Progenitor cell of endocrine pancreas (in vitro differentiated cells): ENCODE results near the gene SPRR2A. TPM values are rescaled to one million over a fixed set of nuclear protein-coding genes. Genes with fewer than 3 reads are reported as not detected.

Experiments used
- DNase-seq: peaks from one replicate; pipeline ENCODE4 v3.0.0; 2021; ENCODE audit warnings: low spot score; ENCODE audit not compliant: unreplicated experiment
- H3K27ac Mint-ChIP-seq: 2 replicates; pipeline ENCODE4 v1.8.0; 2021; ENCODE audit warnings: mild to moderate bottlenecking, moderate library complexity, mixed read lengths
- H3K27me3 Mint-ChIP-seq: 2 replicates; pipeline ENCODE4 v1.8.0; 2021; ENCODE audit warnings: mixed read lengths
- H3K36me3 Mint-ChIP-seq: 2 replicates; pipeline ENCODE4 v1.8.0; 2022; ENCODE audit warnings: mixed read lengths; ENCODE audit not compliant: insufficient read depth
- H3K4me1 Mint-ChIP-seq: 2 replicates; pipeline ENCODE4 v1.8.0; 2021; ENCODE audit warnings: low read depth, mixed read lengths
- H3K4me3 Mint-ChIP-seq: 2 replicates; pipeline ENCODE4 v1.8.0; 2021; ENCODE audit warnings: low read depth, mild to moderate bottlenecking, moderate library complexity, mixed read lengths
- H3K9me3 Mint-ChIP-seq: 2 replicates; pipeline ENCODE4 v1.8.0; 2021; ENCODE audit warnings: low read depth, mixed read lengths
- long read RNA-seq: library from polyadenylated mRNA; unstranded; transcript quantifications from one replicate; pipeline ENCODE4 v2.0.0, GENCODE V29; 2020
- total RNA-seq: library from RNA; stranded (reverse); gene quantifications from 2 replicates; pipeline ENCODE4 v1.2.1, GENCODE V29; 2021
- TF ChIP-seq, protein P1 (sequence below): fragments of 200-600 bp; sonication (generic); IDR thresholded peaks from one replicate; pipeline ENCODE4 v1.5.0; 2021; ENCODE audit warnings: antibody characterized with exemption, mild to moderate bottlenecking; ENCODE audit not compliant: unreplicated experiment

Gene SPRR2A
- not detected in 2 replicates for total RNA-seq
- long read RNA-seq, result 0 reads

GRCh38 chr1:153057375-153057774 is at the start of gene SPRR2A:
TSS of gene SPRR2A (minus strand) at chr1:153057512. CDS start at chr1:153056735, 777 bp downstream.
- peaks cover 9% of the 10 kb centered on the region for H3K27me3 Mint-ChIP-seq
- TF ChIP-seq, protein P1, sequence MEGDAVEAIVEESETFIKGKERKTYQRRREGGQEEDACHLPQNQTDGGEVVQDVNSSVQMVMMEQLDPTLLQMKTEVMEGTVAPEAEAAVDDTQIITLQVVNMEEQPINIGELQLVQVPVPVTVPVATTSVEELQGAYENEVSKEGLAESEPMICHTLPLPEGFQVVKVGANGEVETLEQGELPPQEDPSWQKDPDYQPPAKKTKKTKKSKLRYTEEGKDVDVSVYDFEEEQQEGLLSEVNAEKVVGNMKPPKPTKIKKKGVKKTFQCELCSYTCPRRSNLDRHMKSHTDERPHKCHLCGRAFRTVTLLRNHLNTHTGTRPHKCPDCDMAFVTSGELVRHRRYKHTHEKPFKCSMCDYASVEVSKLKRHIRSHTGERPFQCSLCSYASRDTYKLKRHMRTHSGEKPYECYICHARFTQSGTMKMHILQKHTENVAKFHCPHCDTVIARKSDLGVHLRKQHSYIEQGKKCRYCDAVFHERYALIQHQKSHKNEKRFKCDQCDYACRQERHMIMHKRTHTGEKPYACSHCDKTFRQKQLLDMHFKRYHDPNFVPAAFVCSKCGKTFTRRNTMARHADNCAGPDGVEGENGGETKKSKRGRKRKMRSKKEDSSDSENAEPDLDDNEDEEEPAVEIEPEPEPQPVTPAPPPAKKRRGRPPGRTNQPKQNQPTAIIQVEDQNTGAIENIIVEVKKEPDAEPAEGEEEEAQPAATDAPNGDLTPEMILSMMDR, result no peak
- no peak for DNase-seq
- no peaks in the 10 kb centered on the region for H3K4me1 Mint-ChIP-seq
- H3K4me3 Mint-ChIP-seq, result no peak within 1 kb of the TSS
- no peaks in the 10 kb centered on the region for H3K9me3 Mint-ChIP-seq
- H3K36me3 Mint-ChIP-seq, result no peaks in the 10 kb centered on the region
- no peak within 1 kb of the TSS for H3K27ac Mint-ChIP-seq

DNA sequence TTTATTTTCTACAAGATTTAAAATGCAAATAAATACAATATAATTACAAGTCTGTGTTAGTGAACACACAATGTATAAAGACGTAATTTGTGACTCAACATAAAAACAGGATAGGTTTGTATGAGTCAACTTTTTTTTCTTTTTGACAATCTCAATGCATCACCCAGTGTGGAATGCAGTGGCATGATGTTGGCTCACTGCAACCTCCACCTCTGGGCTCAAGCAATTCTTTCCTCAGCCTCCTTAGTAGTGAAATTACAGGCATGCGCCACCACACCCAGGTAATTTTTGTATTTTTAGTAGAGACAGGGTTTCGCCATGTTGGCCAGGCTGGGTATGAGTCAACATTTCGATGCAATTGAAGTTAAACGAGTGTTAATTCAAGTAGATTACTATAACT is 42.9 kb upstream of the SPRR2A start:
- H3K27ac Mint-ChIP-seq, result no peak overlapping the region
- H3K4me1 Mint-ChIP-seq, result no peaks in the 10 kb centered on the region
- TF ChIP-seq, protein P1, result no peak
- H3K36me3 Mint-ChIP-seq, result no peaks in the 10 kb centered on the region
- H3K9me3 Mint-ChIP-seq, result peaks cover 6% of the 10 kb centered on the region
- no peak overlapping the region for H3K4me3 Mint-ChIP-seq
- no peaks in the 10 kb centered on the region for H3K27me3 Mint-ChIP-seq
- no peak for DNase-seq

DNA sequence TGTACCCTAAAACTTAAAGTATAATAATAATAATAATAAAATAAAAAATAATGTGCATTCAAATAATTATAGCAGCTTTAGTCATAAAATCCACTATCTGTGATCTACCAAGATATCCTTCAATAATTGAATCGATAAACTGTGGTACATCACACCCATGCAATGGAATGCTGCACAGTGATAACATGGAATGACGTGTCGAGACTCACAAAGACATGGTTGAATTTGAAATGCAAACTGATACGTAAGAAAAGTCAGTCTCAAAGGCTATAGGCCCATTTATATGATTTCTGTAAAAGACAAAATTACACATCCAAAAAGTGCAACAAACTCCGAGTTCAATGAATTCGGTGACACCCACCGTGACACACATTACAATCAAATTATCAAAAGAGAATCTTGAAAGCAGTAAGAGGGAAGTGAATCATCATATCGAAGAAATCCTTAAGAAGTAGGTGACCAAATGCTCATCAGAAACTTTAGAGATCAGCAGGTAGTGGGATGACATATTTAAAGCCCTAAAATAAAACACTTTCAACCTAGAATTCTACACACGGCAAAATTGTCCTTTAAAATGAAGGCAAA is 42.2 kb upstream of the SPRR2A start:
- no peaks in the 10 kb centered on the region for H3K27me3 Mint-ChIP-seq
- TF ChIP-seq, protein P1, result no peak
- no peaks in the 10 kb centered on the region for H3K4me1 Mint-ChIP-seq
- H3K36me3 Mint-ChIP-seq, result no peaks in the 10 kb centered on the region
- no peak overlapping the region for H3K27ac Mint-ChIP-seq
- H3K9me3 Mint-ChIP-seq, result no peaks in the 10 kb centered on the region
- H3K4me3 Mint-ChIP-seq, result no peak overlapping the region
- no peak for DNase-seq

DNA sequence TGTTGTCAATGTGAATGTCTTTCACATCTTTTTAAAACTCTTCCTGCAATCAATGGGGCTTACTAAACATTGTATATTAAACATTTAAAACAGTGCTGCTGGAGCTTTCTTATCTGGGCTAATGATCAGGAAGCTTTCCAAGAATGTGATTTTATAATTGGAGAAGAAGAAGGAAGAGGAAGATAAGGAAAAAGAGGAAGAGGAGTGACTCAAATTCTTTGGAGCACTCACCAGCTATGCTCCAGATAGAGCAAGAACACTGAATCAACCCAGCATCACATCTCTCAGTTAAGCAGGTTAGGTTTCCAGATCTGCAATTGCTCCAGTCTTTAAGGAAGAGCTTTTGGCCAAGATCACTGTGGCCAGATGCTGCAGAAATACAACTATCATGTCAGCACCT is 38.5 kb upstream of the SPRR2A start:
- no peaks in the 10 kb centered on the region for H3K27me3 Mint-ChIP-seq
- no peak for DNase-seq
- TF ChIP-seq, protein P1, result no peak
- no peaks in the 10 kb centered on the region for H3K4me1 Mint-ChIP-seq
- H3K36me3 Mint-ChIP-seq, result no peaks in the 10 kb centered on the region
- H3K4me3 Mint-ChIP-seq, result no peak overlapping the region
- no peak overlapping the region for H3K27ac Mint-ChIP-seq
- no peaks in the 10 kb centered on the region for H3K9me3 Mint-ChIP-seq

GRCh38 chr1:153094426-153094825 is 37.1 kb upstream of the SPRR2A start, which contains the start of gene SPRR2E:
TSS of gene SPRR2E (minus strand) at chr1:153094526. CDS start at chr1:153093751, 775 bp downstream.
- H3K36me3 Mint-ChIP-seq, result no peaks in the 10 kb centered on the region
- no peak for DNase-seq

More at GRCh38 chr1:153094426-153094825, 37.1 kb upstream of the SPRR2A start, which contains the start of gene SPRR2E:
- Mint-ChIP-seq H3K27me3 (no peaks in the 10 kb centered on the region), H3K4me1 (peaks cover under 1% of the 10 kb centered on the region), H3K9me3 (no peaks in the 10 kb centered on the region), H3K4me3 (no peak within 1 kb of the TSS), H3K27ac (no peak within 1 kb of the TSS)
- TF ChIP-seq, protein P1, result no peak
